ENCODE measurements around the gene DENND1C. TPM values are rescaled to one million over a fixed set of nuclear protein-coding genes. Genes with fewer than 3 reads are reported as not detected.

The DENND1C gene, protein sequence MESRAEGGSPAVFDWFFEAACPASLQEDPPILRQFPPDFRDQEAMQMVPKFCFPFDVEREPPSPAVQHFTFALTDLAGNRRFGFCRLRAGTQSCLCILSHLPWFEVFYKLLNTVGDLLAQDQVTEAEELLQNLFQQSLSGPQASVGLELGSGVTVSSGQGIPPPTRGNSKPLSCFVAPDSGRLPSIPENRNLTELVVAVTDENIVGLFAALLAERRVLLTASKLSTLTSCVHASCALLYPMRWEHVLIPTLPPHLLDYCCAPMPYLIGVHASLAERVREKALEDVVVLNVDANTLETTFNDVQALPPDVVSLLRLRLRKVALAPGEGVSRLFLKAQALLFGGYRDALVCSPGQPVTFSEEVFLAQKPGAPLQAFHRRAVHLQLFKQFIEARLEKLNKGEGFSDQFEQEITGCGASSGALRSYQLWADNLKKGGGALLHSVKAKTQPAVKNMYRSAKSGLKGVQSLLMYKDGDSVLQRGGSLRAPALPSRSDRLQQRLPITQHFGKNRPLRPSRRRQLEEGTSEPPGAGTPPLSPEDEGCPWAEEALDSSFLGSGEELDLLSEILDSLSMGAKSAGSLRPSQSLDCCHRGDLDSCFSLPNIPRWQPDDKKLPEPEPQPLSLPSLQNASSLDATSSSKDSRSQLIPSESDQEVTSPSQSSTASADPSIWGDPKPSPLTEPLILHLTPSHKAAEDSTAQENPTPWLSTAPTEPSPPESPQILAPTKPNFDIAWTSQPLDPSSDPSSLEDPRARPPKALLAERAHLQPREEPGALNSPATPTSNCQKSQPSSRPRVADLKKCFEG
- 11.5 TPM for total RNA-seq (2013)
- polyA plus RNA-seq (10 to 100 TPM; 11.2 to 60.2 (median 20.5) TPM), polyA minus RNA-seq (12.2 and 16.2 TPM in 2 replicates), total RNA-seq (3.6 to 43.6 (median 21.5) reads per million in 11 experiments)

DNA sequence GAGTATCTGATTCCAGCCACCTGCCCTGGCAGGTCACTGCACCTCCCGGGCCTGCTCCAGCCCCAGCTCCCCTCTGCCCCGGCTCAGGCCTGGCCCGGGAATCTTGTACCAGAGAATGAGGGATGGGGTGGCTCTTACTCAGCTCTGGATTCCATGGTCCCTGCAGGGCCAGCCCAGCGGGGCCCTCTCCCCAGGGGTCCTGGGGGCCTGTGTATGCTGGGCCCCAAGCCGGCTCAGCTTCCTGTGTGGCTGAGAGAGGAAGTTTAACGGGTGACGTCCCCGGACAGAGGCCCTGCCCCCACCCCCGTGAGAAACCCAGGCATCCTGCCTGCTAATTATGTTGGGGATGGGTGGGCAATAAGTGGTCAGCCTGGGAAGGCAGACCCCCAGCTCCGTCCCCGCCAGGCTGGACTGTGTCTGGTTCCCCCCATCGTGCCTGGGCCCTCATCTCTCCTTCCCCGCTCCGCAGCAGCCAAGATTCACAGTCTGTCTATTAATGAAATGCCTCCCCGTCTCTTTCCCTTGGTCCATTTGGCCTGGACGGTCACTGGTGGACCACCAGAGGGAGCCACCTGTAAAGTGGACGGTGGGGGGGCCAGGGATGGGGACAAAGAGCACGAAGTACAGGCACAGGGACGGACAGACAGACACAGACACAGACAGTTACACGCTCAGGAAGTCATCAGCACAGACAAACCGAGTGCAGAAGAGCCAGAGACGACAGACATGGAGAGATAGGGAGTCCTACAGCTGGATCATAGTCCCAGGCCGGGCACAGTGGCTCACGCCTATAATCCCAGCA is at the start of gene DENND1C:
Gene DENND1C, minus strand, starts transcription at position 247 of the 802 bp plus-strand sequence. Its CDS starts 92 bp downstream, at position 155.
- DNase-seq, result peak; percentile 70 to 72 (median 71)
- H3K27me3 ChIP-seq (ENCODE audit: control insufficient read depth in 2 of 2, insufficient read depth in 2 of 2, low read length in 2 of 2), result no peaks in the 10 kb centered on the region
- H3K36me3 Mint-ChIP-seq, result peaks cover 12 to 23% of the 10 kb centered on the region in 2 donors
- peak within 1 kb of the TSS; percentile 95 for H2AFZ ChIP-seq (ENCODE audit: insufficient read depth, low read depth, low read length, poor library complexity, severe bottlenecking)
- H3K9ac ChIP-seq (ENCODE audit: insufficient read depth, low read length, poor library complexity, severe bottlenecking), result peak within 1 kb of the TSS; percentile 95
- H3K9me3 Mint-ChIP-seq, result peaks cover 0 to 2% (median 0%) of the 10 kb centered on the region in 7 donors
- H3K4me3 ChIP-seq (replicated peaks in 1 of 3; ENCODE audit: low read depth in 2 of 3, low read length in 3 of 3), result peak within 1 kb of the TSS; percentile 62 to 95 (median 89)
- H3K4me1 ChIP-seq (ENCODE audit: control insufficient read depth in 1 of 2, insufficient read depth in 2 of 2, low read length in 2 of 2), result peaks cover 15 to 21% of the 10 kb centered on the region in 2 donors
- H3K9me3 ChIP-seq (replicated peaks in 1 of 2; ENCODE audit: control insufficient read depth in 1 of 2, insufficient read depth in 1 of 2, low read length in 2 of 2), result no peaks in the 10 kb centered on the region
- H3K4me3 Mint-ChIP-seq, result peak within 1 kb of the TSS; percentile 96 to 99
- peaks cover 13% of the 10 kb centered on the region for H3K79me2 ChIP-seq (ENCODE audit: insufficient read depth, low read length)
- TF ChIP-seq CTCF (IDR thresholded peaks at IDR 0.05), result peak; percentile 77
- peaks cover 27% of the 10 kb centered on the region for H3K4me1 Mint-ChIP-seq
- no peaks in the 10 kb centered on the region for H4K20me1 ChIP-seq (ENCODE audit: insufficient read depth, low read length)
- peak within 1 kb of the TSS; percentile 90 for H3K4me2 ChIP-seq (replicated peaks; ENCODE audit: extremely low read depth, low read length, poor library complexity, severe bottlenecking)
- intact Hi-C loops (cut with micrococcal nuclease), result no loop called here
- H3K27me3 Mint-ChIP-seq (ENCODE audit: low read depth in 3 of 3), result peaks cover 0 to 7% (median 2%) of the 10 kb centered on the region in 3 donors
- peaks cover 12 to 21% of the 10 kb centered on the region in 2 donors for H3K36me3 ChIP-seq (replicated peaks in 1 of 2; ENCODE audit: control insufficient read depth in 1 of 2, insufficient read depth in 2 of 2, low read length in 2 of 2)
- WGBS (ENCODE audit: insufficient coverage), result 12% methylated on average over 15 of the region's 24 CpGs
- peak within 1 kb of the TSS; percentile 82 to 98 for H3K27ac ChIP-seq (ENCODE audit: low read depth in 1 of 2, low read length in 2 of 2)
- peak within 1 kb of the TSS; percentile 83 to 99 (median 96) for H3K27ac Mint-ChIP-seq

All from CD14-positive monocyte (primary cell).